CD4-positive, CD25-positive, alpha-beta regulatory T cell (primary cell): ENCODE results near the gene LRRN4CL. TPM values are rescaled to one million over a fixed set of nuclear protein-coding genes. Genes with fewer than 3 reads are reported as not detected.
A peak's percentile ranks its signal among the peaks of the same experiment; 100 is the strongest.

Experiments used
- ATAC-seq, 2 donors: fragments of 150-1000 bp; cut with Tn5 transposase; one replicate each; pipeline ENCODE4 v1.10.0; 2021; ENCODE audit warnings: low read depth in 2 of 2, moderate number of reproducible peaks in 2 of 2, moderate library complexity in 1 of 2
- DNase-seq, 3 donors: peaks; one replicate each; pipeline versions ENCODE4 v3.0.0 to v3.0.0-alpha.2; 2012 to 2022; ENCODE audit warnings: mixed read lengths in 1 of 3
- H3K27ac ChIP-seq: one replicate; pipeline ENCODE4 v1.7.0; 2013; ENCODE audit warnings: mild to moderate bottlenecking, low read length; ENCODE audit not compliant: insufficient read depth, poor library complexity, severe bottlenecking
- H3K27me3 ChIP-seq: one replicate; pipeline ENCODE4 v1.7.0; 2013; ENCODE audit warnings: low read length; ENCODE audit not compliant: control insufficient read depth, insufficient read depth
- H3K36me3 ChIP-seq: one replicate; pipeline ENCODE4 v1.7.0; 2013; ENCODE audit warnings: mild to moderate bottlenecking, low read length, moderate library complexity; ENCODE audit not compliant: control insufficient read depth, insufficient read depth
- H3K4me1 ChIP-seq: 2 replicates; pipeline ENCODE4 v1.7.0; 2013; ENCODE audit warnings: mild to moderate bottlenecking, low read length; ENCODE audit not compliant: insufficient read depth, control insufficient read depth, poor library complexity, severe bottlenecking
- H3K4me3 ChIP-seq: one replicate; pipeline ENCODE4 v1.7.0; 2013; ENCODE audit warnings: low read depth, mild to moderate bottlenecking, low read length, moderate library complexity
- H3K9me3 ChIP-seq, 2 experiments: 1 replicate in 1 of 2; 2 replicates in 1 of 2; pipeline ENCODE4 v1.7.0; 2013; ENCODE audit warnings: low read length in 2 of 2, mild to moderate bottlenecking in 1 of 2, moderate library complexity in 1 of 2; ENCODE audit not compliant: control insufficient read depth in 2 of 2
- H3K27ac Mint-ChIP-seq, 3 donors: one replicate each; pipeline ENCODE4 v1.8.0; 2020 to 2022; ENCODE audit warnings: mild to moderate bottlenecking in 3 of 3, mixed read lengths in 3 of 3, moderate library complexity in 2 of 3
- H3K27me3 Mint-ChIP-seq: one replicate; pipeline ENCODE4 v1.8.0; 2022; ENCODE audit warnings: mild to moderate bottlenecking, mixed read lengths
- H3K36me3 Mint-ChIP-seq: one replicate; pipeline ENCODE4 v1.8.0; 2020; ENCODE audit warnings: mixed read lengths
- H3K4me1 Mint-ChIP-seq, 4 donors: one replicate each; pipeline ENCODE4 v1.8.0; 2020 to 2022; ENCODE audit warnings: mixed read lengths in 4 of 4, mild to moderate bottlenecking in 1 of 4
- H3K4me3 Mint-ChIP-seq, 4 donors: one replicate each; pipeline ENCODE4 v1.8.0; 2020 to 2022; ENCODE audit warnings: mild to moderate bottlenecking in 4 of 4, mixed read lengths in 4 of 4, moderate library complexity in 3 of 4
- H3K9me3 Mint-ChIP-seq, 7 donors: one replicate each; pipeline ENCODE4 v1.8.0; 2020 to 2022; ENCODE audit warnings: mixed read lengths in 7 of 7, mild to moderate bottlenecking in 3 of 7, moderate library complexity in 2 of 7
- polyA plus RNA-seq, 4 donors: library from polyadenylated mRNA; unstranded; fragments of 300-500 nt; fragmentation: Illumina TruSeq; gene quantifications; one replicate each; pipeline ENCODE4 v1.2.3, GENCODE V29; 2021
- total RNA-seq: library from RNA; stranded (reverse); gene quantifications from one replicate; pipeline ENCODE4 v1.2.3, GENCODE V29; 2022

LRRN4CL gene
- total and polyA plus RNA-seq, 5 donors from 2014 or later: not detected

DNA sequence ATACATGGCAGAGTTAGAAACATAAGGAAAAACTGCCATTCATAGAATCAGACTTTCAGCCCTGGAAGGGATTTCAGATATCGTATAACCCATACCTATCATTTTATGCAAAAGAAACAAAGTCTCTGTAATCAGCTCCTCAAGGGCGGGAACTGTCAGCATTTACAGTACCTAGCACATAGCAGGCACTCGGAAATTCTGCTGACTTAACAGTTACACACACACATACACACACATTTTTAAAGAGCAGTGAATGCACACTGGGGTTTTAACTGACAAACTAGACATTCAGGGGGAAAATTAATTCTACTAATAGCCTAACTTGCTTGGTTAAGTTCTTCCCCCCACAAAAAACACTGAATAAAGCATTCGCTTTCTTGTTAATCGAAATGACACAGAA, 26.9 kb upstream of the LRRN4CL start:
- Mint-ChIP-seq H3K9me3 (peaks cover 0 to 1% (median 0%) of the 10 kb centered on the region in 7 donors), H3K4me3 (no peak overlapping the region), H3K4me1 (peaks cover 20 to 69% (median 44%) of the 10 kb centered on the region in 4 donors)

GRCh38 chr11:62715150-62716130, 26.1 kb upstream of the LRRN4CL start:
- Histone ChIP-seq H3K36me3 (peaks cover 83% of the 10 kb centered on the region), H3K4me1 (peaks cover 23% of the 10 kb centered on the region), H3K27me3 (no peaks in the 10 kb centered on the region), H3K9me3 (no peaks in the 10 kb centered on the region), H3K27ac (peak overlapping the region; percentile 15), H3K4me3 (no peak overlapping the region)
- Mint-ChIP-seq H3K36me3 (peaks cover 39% of the 10 kb centered on the region), H3K9me3 (peaks cover 0 to 1% (median 0%) of the 10 kb centered on the region in 7 donors), H3K4me1 (peaks cover 15 to 68% (median 42%) of the 10 kb centered on the region in 4 donors), H3K27ac (peak overlapping the region in 2 of 3 donors; percentile 25 to 82), H3K27me3 (no peaks in the 10 kb centered on the region), H3K4me3 (no peak overlapping the region)
- DNase-seq: no peak
- ATAC-seq: no peak

More for the DNA sequence above, 26.9 kb upstream of the LRRN4CL start:
- Mint-ChIP-seq H3K27me3 (no peaks in the 10 kb centered on the region), H3K36me3 (peaks cover 43% of the 10 kb centered on the region), H3K27ac (peak overlapping the region in 2 of 3 donors; percentile 25 to 60)
- Histone ChIP-seq H3K9me3 (no peaks in the 10 kb centered on the region), H3K4me1 (peaks cover 20% of the 10 kb centered on the region), H3K27me3 (no peaks in the 10 kb centered on the region), H3K27ac (peak overlapping the region; percentile 15), H3K4me3 (no peak overlapping the region), H3K36me3 (peaks cover 89% of the 10 kb centered on the region)
- DNase-seq: no peak
- no peak for ATAC-seq

DNA sequence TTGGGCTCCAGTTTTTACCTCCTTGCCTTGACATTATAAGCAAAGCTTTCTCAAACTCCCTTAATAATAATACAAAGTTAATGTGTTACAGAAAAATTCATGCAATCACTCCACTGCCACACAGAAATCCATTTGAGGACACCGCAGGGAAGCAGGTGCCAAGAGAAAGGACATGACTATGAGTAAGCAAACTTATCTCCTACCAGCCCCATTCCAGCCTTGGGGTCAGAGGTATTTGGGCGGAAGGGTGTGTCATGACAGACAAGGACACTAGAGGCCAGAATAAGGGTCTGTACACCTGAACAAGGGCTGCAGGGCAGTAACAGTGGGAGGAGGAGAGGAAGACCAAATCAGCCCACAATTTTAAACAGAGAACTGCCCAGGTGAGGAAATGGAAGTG, 24.0 kb upstream of the LRRN4CL start:
- peaks cover 0 to 1% (median 0%) of the 10 kb centered on the region in 7 donors for H3K9me3 Mint-ChIP-seq
- H3K36me3 ChIP-seq: peaks cover 63% of the 10 kb centered on the region
- peaks cover 35% of the 10 kb centered on the region for H3K4me1 ChIP-seq
- H3K27ac ChIP-seq: peak overlapping the region; percentile 50
- no peaks in the 10 kb centered on the region for H3K9me3 ChIP-seq
- H3K27me3 Mint-ChIP-seq: no peaks in the 10 kb centered on the region
- ATAC-seq (no peak), DNase-seq (no peak)
- H3K36me3 Mint-ChIP-seq: peaks cover 30% of the 10 kb centered on the region
- peak overlapping the region; percentile 82 to 87 (median 82) for H3K27ac Mint-ChIP-seq
- peak overlapping the region; percentile 27 for H3K4me3 ChIP-seq
- H3K4me3 Mint-ChIP-seq: peak overlapping the region in 1 of 4 donors; percentile 63
- H3K4me1 Mint-ChIP-seq: peaks cover 15 to 76% (median 42%) of the 10 kb centered on the region in 4 donors
- no peaks in the 10 kb centered on the region for H3K27me3 ChIP-seq

DNA sequence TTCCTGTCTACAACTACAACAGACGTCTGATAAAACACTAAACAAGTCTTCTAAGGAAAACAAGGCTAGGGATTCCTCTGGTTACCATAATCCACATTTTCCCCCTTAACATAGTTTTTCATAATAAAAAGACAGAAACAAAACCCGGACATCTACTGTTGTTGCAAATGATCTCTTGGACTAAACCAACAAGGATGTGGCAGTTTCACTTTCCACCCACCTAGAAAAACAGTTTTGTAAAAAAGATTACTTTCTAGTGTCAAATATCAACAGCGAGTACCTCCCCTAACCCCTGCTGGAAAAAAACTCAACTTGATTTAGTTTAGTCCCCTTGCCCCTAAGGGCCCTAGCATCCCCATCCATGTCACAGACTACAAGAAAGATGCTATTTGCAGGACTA, 23.5 kb upstream of the LRRN4CL start:
- H3K36me3 ChIP-seq: peaks cover 59% of the 10 kb centered on the region
- H3K27ac ChIP-seq: peak overlapping the region; percentile 50
- H3K4me3 ChIP-seq: peak overlapping the region; percentile 27
- Mint-ChIP-seq H3K4me3 (peak overlapping the region; percentile 4 to 70 (median 65)), H3K4me1 (peaks cover 11 to 76% (median 40%) of the 10 kb centered on the region in 4 donors), H3K9me3 (peaks cover 0 to 1% (median 0%) of the 10 kb centered on the region in 7 donors), H3K27ac (peak overlapping the region; percentile 82 to 87 (median 82)), H3K27me3 (no peaks in the 10 kb centered on the region), H3K36me3 (peaks cover 26% of the 10 kb centered on the region)
- H3K9me3 ChIP-seq: no peaks in the 10 kb centered on the region
- no peaks in the 10 kb centered on the region for H3K27me3 ChIP-seq
- DNase-seq (peak in 1 of 3 donors; percentile 74), ATAC-seq (no peak)
- H3K4me1 ChIP-seq: peaks cover 40% of the 10 kb centered on the region

DNA sequence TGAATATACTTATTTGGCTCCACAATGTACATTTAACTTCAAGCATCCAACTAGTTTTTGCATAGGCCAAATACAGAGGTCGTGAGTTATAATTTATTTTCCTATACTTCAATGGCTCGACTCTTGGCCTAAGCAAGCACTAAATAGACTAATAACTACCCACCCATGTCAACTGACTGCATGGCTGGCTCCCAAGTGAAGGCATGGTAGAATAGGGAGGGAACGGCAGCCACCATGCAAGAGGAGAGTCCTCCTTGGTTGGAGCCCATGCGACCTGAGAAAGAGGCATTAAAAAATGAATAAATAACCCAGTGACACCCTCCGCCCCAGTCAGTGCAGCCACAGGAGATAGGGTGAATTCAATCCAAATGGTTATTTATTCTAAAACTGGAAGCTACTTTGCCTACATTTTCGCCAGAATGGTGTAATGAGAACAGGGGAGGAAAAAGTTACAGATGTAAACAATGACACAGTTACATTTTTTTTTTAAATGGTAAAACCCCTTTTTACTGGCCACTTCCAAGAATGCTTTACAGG, 23.0 kb upstream of the LRRN4CL start:
- H3K4me1 ChIP-seq: peaks cover 42% of the 10 kb centered on the region
- H3K27ac ChIP-seq: peak overlapping the region; percentile 50
- H3K27ac Mint-ChIP-seq: peak overlapping the region; percentile 82 to 87 (median 82)
- H3K4me1 Mint-ChIP-seq: peaks cover 9 to 75% (median 38%) of the 10 kb centered on the region in 4 donors
- H3K9me3 Mint-ChIP-seq: peaks cover 0 to 1% (median 0%) of the 10 kb centered on the region in 7 donors
- H3K27me3 Mint-ChIP-seq: no peaks in the 10 kb centered on the region
- peak overlapping the region in 3 of 4 donors; percentile 8 to 70 (median 63) for H3K4me3 Mint-ChIP-seq
- H3K36me3 ChIP-seq: peaks cover 54% of the 10 kb centered on the region
- no peaks in the 10 kb centered on the region for H3K9me3 ChIP-seq
- peaks cover 25% of the 10 kb centered on the region for H3K36me3 Mint-ChIP-seq
- DNase-seq (no peak), ATAC-seq (no peak)
- no peaks in the 10 kb centered on the region for H3K27me3 ChIP-seq
- H3K4me3 ChIP-seq: peak overlapping the region; percentile 27

GRCh38 chr11:62710001-62710345, 20.6 kb upstream of the LRRN4CL start:
- Mint-ChIP-seq H3K9me3 (no peaks in the 10 kb centered on the region), H3K4me1 (peaks cover 9 to 80% (median 42%) of the 10 kb centered on the region in 4 donors), H3K27ac (peak overlapping the region; percentile 95 to 100 (median 99)), H3K36me3 (peaks cover 13% of the 10 kb centered on the region), H3K4me3 (peak overlapping the region; percentile 92 to 99 (median 95)), H3K27me3 (no peaks in the 10 kb centered on the region)
- Histone ChIP-seq H3K27me3 (no peaks in the 10 kb centered on the region), H3K4me3 (peak overlapping the region; percentile 95), H3K27ac (peak overlapping the region; percentile 95), H3K9me3 (no peaks in the 10 kb centered on the region), H3K4me1 (peaks cover 56% of the 10 kb centered on the region), H3K36me3 (peaks cover 30% of the 10 kb centered on the region)
- DNase-seq: no peak
- ATAC-seq: no peak

DNA sequence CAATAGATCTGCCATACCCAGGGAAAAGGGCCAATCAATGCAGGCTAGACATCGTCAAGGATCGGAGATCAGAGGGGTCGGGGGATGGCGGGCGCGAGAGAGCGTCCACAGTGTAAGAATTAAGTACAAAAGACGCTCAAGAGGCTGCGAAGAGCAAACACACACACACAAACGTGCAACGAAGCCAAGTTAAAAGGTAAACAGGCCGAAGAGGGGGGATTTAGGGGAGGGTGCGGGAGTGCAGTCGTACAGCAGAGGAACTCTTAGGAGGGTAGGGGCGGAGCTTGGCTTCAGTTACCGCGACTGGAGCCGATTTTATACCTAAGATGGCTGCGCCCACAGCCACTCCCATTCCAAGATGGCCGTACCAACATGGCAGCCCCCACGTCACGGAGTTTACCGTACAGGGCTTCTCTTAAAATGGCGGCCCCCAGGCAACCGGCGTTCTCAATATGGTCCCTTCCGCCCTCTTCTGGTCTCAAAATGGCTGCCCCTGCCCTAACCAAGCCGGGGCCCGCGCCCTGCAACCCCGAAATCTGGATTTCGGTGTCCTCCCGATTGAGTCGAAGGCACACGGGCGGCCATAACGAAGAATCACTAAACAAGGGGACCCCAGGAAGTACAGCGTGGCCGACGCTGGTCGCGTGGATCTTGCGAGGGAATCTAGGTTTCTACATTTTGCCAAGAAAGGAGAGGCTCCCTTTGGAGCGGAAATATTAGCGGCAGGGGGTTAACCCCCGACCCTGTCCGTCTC, 20.1 kb upstream of the LRRN4CL start:
- Mint-ChIP-seq H3K9me3 (no peaks in the 10 kb centered on the region), H3K36me3 (peaks cover 10% of the 10 kb centered on the region), H3K27me3 (no peaks in the 10 kb centered on the region), H3K27ac (peak overlapping the region; percentile 95 to 100 (median 99)), H3K4me1 (peaks cover 9 to 77% (median 41%) of the 10 kb centered on the region in 4 donors), H3K4me3 (peak overlapping the region; percentile 92 to 99 (median 95))
- peaks cover 25% of the 10 kb centered on the region for H3K36me3 ChIP-seq
- H3K9me3 ChIP-seq: no peaks in the 10 kb centered on the region
- peaks cover 56% of the 10 kb centered on the region for H3K4me1 ChIP-seq
- ATAC-seq (peak; percentile 79 to 81), DNase-seq (peak; percentile 96 to 99 (median 97))
- peak overlapping the region; percentile 95 for H3K27ac ChIP-seq
- H3K4me3 ChIP-seq: peak overlapping the region; percentile 95
- no peaks in the 10 kb centered on the region for H3K27me3 ChIP-seq
